Gastroesophageal sphincter (tissue), 3 donors: ENCODE data around the gene GRPEL1.

Experiments used
- CTCF ChIP-seq, 4 experiments: fragments of 200-600 bp in 2 of 4; fragments of 450-650 bp in 2 of 4; sonication (generic) in 1 of 4; IDR thresholded peaks; one replicate each; pipeline ENCODE4 v1.5.1; 2017 to 2019; ENCODE audit warnings: antibody characterized with exemption in 4 of 4, mild to moderate bottlenecking in 2 of 4, moderate library complexity in 2 of 4
- EP300 ChIP-seq: sonication (generic); formaldehyde crosslinking; IDR thresholded peaks from one replicate; pipeline ENCODE4 v1.6.1; 2017; ENCODE audit warnings: antibody characterized with exemption, mild to moderate bottlenecking
- POLR2A ChIP-seq, 2 donors: fragments of 450-650 bp; IDR thresholded peaks; one replicate each; pipeline ENCODE4 v1.6.1; 2017; ENCODE audit warnings: antibody characterized with exemption in 2 of 2, mild to moderate bottlenecking in 2 of 2, moderate library complexity in 1 of 2
- POLR2AphosphoS5 ChIP-seq: sonication (generic); formaldehyde crosslinking; IDR thresholded peaks from one replicate; pipeline ENCODE4 v1.6.1; 2017; ENCODE audit warnings: antibody characterized with exemption

DNA sequence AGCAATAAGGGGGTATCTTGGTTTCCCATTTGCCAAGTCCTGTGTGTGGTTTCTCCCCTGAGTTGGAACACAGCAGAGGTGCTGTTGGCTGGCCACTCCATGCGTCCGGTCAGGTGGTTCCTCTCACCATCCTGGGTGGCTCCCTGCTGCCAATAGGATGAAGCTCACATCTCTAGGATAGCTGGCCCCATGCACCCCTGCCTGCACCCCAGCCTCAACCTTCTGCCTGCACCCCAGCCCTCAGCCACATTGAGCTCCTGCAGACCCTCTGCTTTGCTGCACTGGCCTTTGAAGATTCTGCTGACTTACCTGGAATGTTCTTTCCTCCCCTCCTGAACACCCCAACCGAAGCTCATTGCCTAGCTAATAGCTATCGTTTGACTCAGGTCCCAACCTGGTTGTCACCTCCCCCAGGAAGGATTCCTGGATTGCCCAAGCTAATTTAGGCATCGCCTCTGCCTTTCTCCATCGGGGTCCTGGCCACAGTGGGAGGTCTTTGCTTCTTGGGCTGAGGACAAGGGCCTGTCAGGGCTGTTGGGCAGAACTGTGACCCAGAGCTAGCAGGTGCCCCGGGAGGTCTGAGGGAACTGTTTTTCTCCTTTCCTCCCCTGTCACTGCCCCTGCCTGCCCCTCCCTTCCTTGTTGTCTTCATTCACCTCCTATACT, 36.6 kb upstream of the GRPEL1 start:
- TF ChIP-seq CTCF (IDR thresholded peaks at IDR 0.05) (no peak), POLR2AphosphoS5 (no peak), EP300 (no peak), POLR2A (IDR thresholded peaks at IDR 0.05) (no peak)
